GM23248 (cell line): ENCODE results near the gene ZNF33A. TPM values are rescaled to one million over a fixed set of nuclear protein-coding genes. Genes with fewer than 3 reads are reported as not detected.

Source experiments
- DNase-seq: peaks from one replicate; pipeline ENCODE4 v3.0.0-alpha.2; 2015
- H2AFZ ChIP-seq: fragments of 200-600 bp; sonication (generic); 2 replicates; pipeline ENCODE4 v1.6.1; 2016; ENCODE audit warnings: antibody characterized with exemption
- H3F3A ChIP-seq: fragments of 200-600 bp; sonication (generic); 2 replicates; pipeline ENCODE4 v1.6.1; 2016; ENCODE audit warnings: mild to moderate bottlenecking, antibody characterized with exemption, mixed run types; ENCODE audit not compliant: insufficient read depth
- H3K27ac ChIP-seq: fragments of 200-600 bp; sonication (generic); 2 replicates; pipeline ENCODE4 v1.5.1; 2016; ENCODE audit warnings: mild to moderate bottlenecking
- H3K27me3 ChIP-seq: fragments of 200-600 bp; sonication (generic); replicated peaks from 2 replicates; pipeline ENCODE4 v1.6.1; 2016; ENCODE audit warnings: mild to moderate bottlenecking; ENCODE audit not compliant: insufficient read depth
- H3K36me3 ChIP-seq: fragments of 200-600 bp; sonication (generic); 2 replicates; pipeline ENCODE4 v1.6.1; 2016; ENCODE audit warnings: low read depth, mild to moderate bottlenecking
- H3K4me1 ChIP-seq: fragments of 200-600 bp; sonication (generic); 2 replicates; pipeline ENCODE4 v1.6.1; 2016; ENCODE audit warnings: mild to moderate bottlenecking; ENCODE audit not compliant: insufficient read depth
- H3K4me2 ChIP-seq: fragments of 200-600 bp; sonication (generic); one replicate; pipeline ENCODE4 v1.6.1; 2016; ENCODE audit warnings: mild to moderate bottlenecking; ENCODE audit not compliant: unreplicated experiment
- H3K4me3 ChIP-seq: fragments of 200-600 bp; sonication (generic); 2 replicates; pipeline ENCODE4 v1.5.1; 2016; ENCODE audit warnings: mild to moderate bottlenecking
- H3K79me2 ChIP-seq: fragments of 200-600 bp; sonication (generic); 2 replicates; pipeline ENCODE4 v1.6.1; 2016; ENCODE audit warnings: mild to moderate bottlenecking; ENCODE audit not compliant: insufficient read depth
- H3K9ac ChIP-seq: fragments of 200-600 bp; sonication (generic); 2 replicates; pipeline ENCODE4 v1.6.1; 2016; ENCODE audit warnings: mild to moderate bottlenecking
- H3K9me2 ChIP-seq: fragments of 200-600 bp; sonication (generic); 2 replicates; pipeline ENCODE4 v1.6.1; 2016; ENCODE audit warnings: mixed run types, mild to moderate bottlenecking, moderate library complexity; ENCODE audit not compliant: insufficient read depth
- H3K9me3 ChIP-seq: fragments of 200-600 bp; sonication (generic); one replicate; pipeline ENCODE4 v1.6.1; 2017; ENCODE audit warnings: low read depth
- H4K20me1 ChIP-seq: fragments of 200-600 bp; sonication (generic); 2 replicates; pipeline ENCODE4 v1.6.0; 2016; ENCODE audit not compliant: insufficient read depth
- EZH2 ChIP-seq: fragments of 200-600 bp; sonication (generic); IDR thresholded peaks from 2 replicates; pipeline ENCODE4 v1.6.1; 2018; ENCODE audit warnings: antibody characterized with exemption, mild to moderate bottlenecking; ENCODE audit not compliant: insufficient read depth, poor library complexity, severe bottlenecking
- EZH2phosphoT487 ChIP-seq: fragments of 200-600 bp; sonication (generic); IDR thresholded peaks from 2 replicates; pipeline ENCODE4 v1.6.1; 2018; ENCODE audit warnings: antibody characterized with exemption, moderate library complexity, mild to moderate bottlenecking, low read depth; ENCODE audit not compliant: insufficient read depth
- WGBS, 2 experiments: methylation state at CpG; one replicate each; pipeline ENCODE4 v1.1.6; 2015 to 2017; ENCODE audit warnings: low lambda C conversion rate in 2 of 2, low coverage in 1 of 2; ENCODE audit errors: missing lambda C conversion rate in 2 of 2; 5-methylcytosine and 5-hydroxymethylcytosine counted together
- in situ Hi-C: fragments of 300-500 bp; cut with MboI; formaldehyde crosslinking; loops from 2 replicates; pipeline ENCODE4 v1.15.0; 2020
- polyA plus RNA-seq: library from polyadenylated mRNA; unstranded; fragments of >200 nt; fragmentation: Nextera tagmentation; extraction: Ambion mirVana; gene quantifications from 2 replicates; pipeline ENCODE4 v1.2.1, GENCODE V29; 2016
- total RNA-seq: library from RNA; depleted of rRNA; stranded (reverse); fragments of >200 nt; shearing (Covaris generic); gene quantifications from 2 replicates; pipeline ENCODE4 v1.2.3, GENCODE V29; 2014

The ZNF33A gene
- total and polyA plus RNA-seq, 2 experiments from 2014 or later, result 6.6 to 7.6 TPM

DNA sequence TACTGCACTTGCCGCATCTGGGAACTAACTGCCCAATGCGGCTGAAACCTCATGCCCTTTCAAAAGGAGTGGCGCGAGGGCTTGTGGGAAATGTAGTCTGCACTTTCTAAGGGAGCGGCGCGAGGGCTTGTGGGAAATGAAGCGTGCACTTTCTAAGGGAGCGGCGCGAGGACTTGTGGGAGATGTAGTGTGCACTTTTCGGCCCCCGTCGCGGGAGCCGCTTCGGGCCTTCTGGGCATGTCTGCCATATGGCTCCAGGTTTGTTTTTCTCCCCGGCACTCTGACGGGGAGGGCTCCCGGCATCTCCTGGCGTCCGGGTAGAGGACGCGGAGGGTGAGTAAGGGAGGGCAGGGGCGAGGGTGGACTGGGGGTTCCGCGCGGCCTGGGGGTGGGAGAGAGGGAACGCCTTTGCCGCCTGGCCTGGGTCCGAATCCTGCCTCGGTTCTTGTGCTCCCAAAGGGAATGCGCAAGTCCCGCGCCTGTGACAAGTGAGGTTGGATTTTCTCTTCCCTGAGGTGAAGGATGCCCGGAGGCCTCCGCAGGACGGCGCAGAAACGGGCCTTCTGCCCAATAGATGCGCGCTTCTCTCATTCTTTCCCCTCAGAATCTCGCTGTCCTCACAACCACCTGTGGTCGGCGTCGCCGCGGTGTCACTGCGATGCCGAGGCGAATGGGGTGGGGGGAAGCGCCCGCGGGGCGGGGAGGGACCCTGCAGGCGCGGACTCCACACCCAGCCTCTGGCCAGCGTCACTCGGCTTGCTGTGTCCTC, 83.9 kb downstream of the ZNF33A start, which contains the start of gene ZNF37A:
Gene ZNF37A (plus strand): TSS at position 180 of the 769 bp plus-strand sequence. CDS start 2,281 bp downstream, outside the sequence.
- H3K9me3 ChIP-seq, result no peaks in the 10 kb centered on the region
- H2AFZ ChIP-seq, result peak within 1 kb of the TSS; percentile 98
- H3K36me3 ChIP-seq, result peaks cover 27% of the 10 kb centered on the region
- 0 to 1% methylated on average over 47 to 57 of the region's 59 CpGs for WGBS, 2 experiments
- peak within 1 kb of the TSS; percentile 91 for H3K4me3 ChIP-seq
- H3K27ac ChIP-seq, result peak within 1 kb of the TSS; percentile 83
- H3K79me2 ChIP-seq, result peaks cover 37% of the 10 kb centered on the region
- no peaks in the 10 kb centered on the region for H3K9me2 ChIP-seq
- H3K4me2 ChIP-seq, result peak within 1 kb of the TSS; percentile 79
- DNase-seq, result peak; percentile 99
- peak within 1 kb of the TSS; percentile 96 for H3K9ac ChIP-seq
- H3K27me3 ChIP-seq, result no peaks in the 10 kb centered on the region
- H3K4me1 ChIP-seq, result peaks cover 4% of the 10 kb centered on the region; the same call in 1 of the 2 replicates
- no peak for TF ChIP-seq EZH2phosphoT487
- no peak for TF ChIP-seq EZH2
- in situ Hi-C loops, result no loop called here
- H4K20me1 ChIP-seq, result no peaks in the 10 kb centered on the region
- no peaks in the 10 kb centered on the region for H3F3A ChIP-seq

DNA sequence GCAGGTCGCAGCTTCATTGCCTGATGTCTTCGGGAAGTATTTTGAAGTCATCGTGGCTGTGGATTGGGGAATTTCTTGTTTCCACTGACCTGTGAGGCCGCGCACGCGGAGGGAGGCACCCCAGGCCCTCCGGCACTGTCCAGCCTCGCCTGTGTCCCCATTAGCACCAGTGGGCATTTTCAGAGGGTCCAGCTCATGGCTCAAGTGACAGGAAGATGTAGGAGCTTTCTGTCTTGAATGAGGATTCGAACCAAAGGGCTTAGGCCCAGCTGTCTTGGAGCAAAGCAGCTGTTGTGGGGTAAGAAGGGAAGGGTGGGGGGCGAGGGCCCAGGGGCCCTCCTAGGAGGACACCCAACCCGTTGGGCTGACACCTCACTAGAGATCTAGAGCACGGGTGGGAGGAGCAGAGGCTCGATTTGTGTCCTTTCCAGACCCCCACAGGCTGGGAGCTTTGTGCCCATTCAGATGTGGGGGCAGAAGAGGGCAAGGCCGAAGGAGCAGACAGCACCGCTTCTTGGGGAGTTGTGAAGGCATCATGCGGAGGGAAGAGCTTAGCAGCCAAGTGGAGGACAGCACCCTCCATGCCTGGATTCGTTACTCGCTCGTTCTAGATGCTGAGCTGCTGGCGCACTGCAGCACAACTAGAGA, 84.6 kb downstream of the ZNF33A start:
- no peaks in the 10 kb centered on the region for H3F3A ChIP-seq
- H3K79me2 ChIP-seq, result peaks cover 37% of the 10 kb centered on the region
- H3K27me3 ChIP-seq, result no peaks in the 10 kb centered on the region
- peak overlapping the region; percentile 79 for H3K4me2 ChIP-seq
- no peaks in the 10 kb centered on the region for H3K9me2 ChIP-seq
- 43 to 47% methylated on average over 21 of the region's 21 CpGs for WGBS, 2 experiments
- in situ Hi-C loops, result no loop called here
- peak overlapping the region; percentile 96 for H3K9ac ChIP-seq
- peak overlapping the region; percentile 91 for H3K4me3 ChIP-seq
- no peaks in the 10 kb centered on the region for H4K20me1 ChIP-seq
- no peak for TF ChIP-seq EZH2
- no peak for TF ChIP-seq EZH2phosphoT487
- DNase-seq, result no peak
- H2AFZ ChIP-seq, result peak overlapping the region; percentile 98
- H3K9me3 ChIP-seq, result no peaks in the 10 kb centered on the region
- peaks cover 4% of the 10 kb centered on the region; the same call in 1 of the 2 replicates for H3K4me1 ChIP-seq
- peaks cover 27% of the 10 kb centered on the region for H3K36me3 ChIP-seq
- H3K27ac ChIP-seq, result peak overlapping the region; percentile 83

GRCh38 chr10:38102880-38103279, 92.4 kb downstream of the ZNF33A start:
- Histone ChIP-seq H4K20me1 (no peaks in the 10 kb centered on the region), H3K36me3 (peaks cover 49% of the 10 kb centered on the region), H3K9me2 (no peaks in the 10 kb centered on the region), H3K4me2 (no peak overlapping the region), H3K4me1 (no peaks in the 10 kb centered on the region), H3K9me3 (peaks cover 6% of the 10 kb centered on the region), H3K79me2 (peaks cover 19% of the 10 kb centered on the region), H3F3A (no peaks in the 10 kb centered on the region), H3K4me3 (no peak overlapping the region), H3K9ac (no peak overlapping the region), H3K27ac (no peak overlapping the region), H2AFZ (no peak overlapping the region), H3K27me3 (no peaks in the 10 kb centered on the region)
- no peak for TF ChIP-seq EZH2phosphoT487
- TF ChIP-seq EZH2, result no peak
- 90 to 95% methylated on average over 1 of the region's 1 CpG for WGBS, 2 experiments
- peak; percentile 16 for DNase-seq
- in situ Hi-C loops, result no loop called here

DNA sequence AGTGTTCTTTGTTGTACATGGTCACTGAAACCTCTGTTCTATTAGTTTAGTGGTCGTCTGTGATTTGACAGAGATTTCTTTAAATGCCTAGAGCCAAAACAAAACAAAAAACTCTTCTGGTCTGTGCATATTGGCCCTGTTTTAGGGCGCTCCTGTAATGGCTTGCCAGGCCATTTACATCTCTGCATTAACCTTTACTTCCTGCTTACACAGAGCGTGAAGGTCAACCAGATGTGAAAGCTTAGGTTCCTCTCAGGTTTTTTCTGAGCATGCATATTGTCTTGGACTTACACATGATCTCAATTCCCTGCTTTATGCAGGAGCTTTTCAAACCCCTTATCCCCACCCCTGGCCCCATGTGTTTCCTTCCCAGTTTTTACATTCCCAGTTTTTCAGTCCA, 93.3 kb downstream of the ZNF33A start:
- TF ChIP-seq EZH2, result no peak
- no peak for TF ChIP-seq EZH2phosphoT487
- 92 to 98% methylated on average over 3 of the region's 3 CpGs for WGBS, 2 experiments
- no peaks in the 10 kb centered on the region for H3K4me1 ChIP-seq
- no peaks in the 10 kb centered on the region for H3K9me2 ChIP-seq
- in situ Hi-C loops, result no loop called here
- no peaks in the 10 kb centered on the region for H4K20me1 ChIP-seq
- no peak overlapping the region for H3K4me2 ChIP-seq
- H3K79me2 ChIP-seq, result peaks cover 12% of the 10 kb centered on the region; the same call in 1 of the 2 replicates
- peaks cover 43% of the 10 kb centered on the region for H3K36me3 ChIP-seq
- H3F3A ChIP-seq, result no peaks in the 10 kb centered on the region
- H3K9me3 ChIP-seq, result peaks cover 6% of the 10 kb centered on the region
- H3K27me3 ChIP-seq, result no peaks in the 10 kb centered on the region
- no peak for DNase-seq
- no peak overlapping the region for H2AFZ ChIP-seq
- no peak overlapping the region for H3K9ac ChIP-seq
- H3K27ac ChIP-seq, result no peak overlapping the region
- H3K4me3 ChIP-seq, result no peak overlapping the region
